GM23338 (cell line): Measurements from ENCODE around the gene DOK1. TPM values are rescaled to one million over a fixed set of nuclear protein-coding genes. Genes with fewer than 3 reads are reported as not detected.
A peak's percentile ranks its signal among the peaks of the same experiment; 100 is the strongest.

Source experiments
- ATAC-seq: fragments of 200-7000 bp; cut with Tn5 transposase; 3 replicates; pipeline ENCODE4 v1.9.1; 2020
- DNase-seq: peaks from one replicate; pipeline ENCODE4 v3.0.0-alpha.2; 2015; ENCODE audit warnings: low spot score
- H2AFZ ChIP-seq: fragments of 200-600 bp; sonication (generic); 2 replicates; pipeline ENCODE4 v1.8.0; 2016; ENCODE audit warnings: antibody characterized with exemption, mild to moderate bottlenecking, moderate library complexity
- H3F3A ChIP-seq: fragments of 200-600 bp; sonication (generic); replicated peaks from 2 replicates; pipeline ENCODE4 v1.8.0; 2017; ENCODE audit warnings: antibody characterized with exemption, mixed run types, low read depth
- H3K27ac ChIP-seq: fragments of 200-600 bp; sonication (generic); 2 replicates; pipeline ENCODE4 v1.6.1; 2016; ENCODE audit warnings: low read depth
- H3K27me3 ChIP-seq: fragments of 200-600 bp; sonication (generic); 2 replicates; pipeline ENCODE4 v1.8.0; 2016; ENCODE audit warnings: mild to moderate bottlenecking, mixed run types, moderate library complexity; ENCODE audit not compliant: insufficient read depth
- H3K36me3 ChIP-seq: fragments of 200-600 bp; sonication (generic); 2 replicates; pipeline ENCODE4 v1.8.0; 2016; ENCODE audit warnings: mild to moderate bottlenecking; ENCODE audit not compliant: insufficient read depth
- H3K4me1 ChIP-seq: fragments of 200-600 bp; sonication (generic); 2 replicates; pipeline ENCODE4 v1.8.0; 2016; ENCODE audit warnings: mild to moderate bottlenecking, moderate library complexity; ENCODE audit not compliant: insufficient read depth
- H3K4me2 ChIP-seq: fragments of 200-600 bp; sonication (generic); 2 replicates; pipeline ENCODE4 v1.7.1; 2017; ENCODE audit warnings: mixed run types
- H3K4me3 ChIP-seq: fragments of 200-600 bp; sonication (generic); 2 replicates; pipeline ENCODE4 v1.6.1; 2016; ENCODE audit warnings: mixed run types
- H3K79me2 ChIP-seq: fragments of 200-600 bp; sonication (generic); replicated peaks from 2 replicates; pipeline ENCODE4 v1.8.0; 2017; ENCODE audit warnings: mild to moderate bottlenecking; ENCODE audit not compliant: insufficient read depth
- H3K9me2 ChIP-seq: fragments of 200-600 bp; sonication (generic); 2 replicates; pipeline ENCODE4 v1.8.0; 2017; ENCODE audit not compliant: insufficient read depth
- H4K20me1 ChIP-seq: fragments of 200-600 bp; sonication (generic); replicated peaks from 2 replicates; pipeline ENCODE4 v1.8.0; 2017; ENCODE audit warnings: mild to moderate bottlenecking; ENCODE audit not compliant: insufficient read depth
- H3K27ac Mint-ChIP-seq: 2 replicates; pipeline ENCODE4 v1.8.0; 2020; ENCODE audit warnings: inconsistent platforms, mild to moderate bottlenecking, moderate library complexity, mixed read lengths
- H3K27me3 Mint-ChIP-seq: 3 replicates; pipeline ENCODE4 v1.8.0; 2022; ENCODE audit warnings: low read depth, mild to moderate bottlenecking, moderate library complexity, mixed read lengths, inconsistent platforms; ENCODE audit not compliant: insufficient read depth, poor library complexity
- H3K36me3 Mint-ChIP-seq: 3 replicates; pipeline ENCODE4 v1.8.0; 2021; ENCODE audit warnings: low read depth, mild to moderate bottlenecking, inconsistent platforms, moderate library complexity, mixed read lengths
- H3K4me1 Mint-ChIP-seq: 3 replicates; pipeline ENCODE4 v1.8.0; 2020; ENCODE audit warnings: mild to moderate bottlenecking, inconsistent platforms, mixed read lengths
- H3K4me3 Mint-ChIP-seq: 3 replicates; pipeline ENCODE4 v1.8.0; 2021; ENCODE audit warnings: moderate library complexity, mild to moderate bottlenecking, inconsistent platforms, mixed read lengths
- H3K9me3 Mint-ChIP-seq: 3 replicates; pipeline ENCODE4 v1.8.0; 2020; ENCODE audit warnings: moderate library complexity, mild to moderate bottlenecking, inconsistent platforms, mixed read lengths
- CREB1 ChIP-seq: fragments of 250-450 bp; sonication (Bioruptor Pico); IDR thresholded peaks from 2 replicates; pipeline ENCODE4 v1.5.0; 2020; ENCODE audit warnings: low read depth, mild to moderate bottlenecking, moderate library complexity
- CTCF ChIP-seq, 2 experiments: fragments of 200-600 bp in 1 of 2; sonication (generic) in 1 of 2; conservative IDR thresholded peaks; 2 replicates each; pipeline versions ENCODE4 v1.5.1 to v1.6.1; 2016 to 2017; ENCODE audit warnings: antibody characterized with exemption in 2 of 2, low read depth in 2 of 2, mild to moderate bottlenecking in 2 of 2, moderate library complexity in 1 of 2
- ETS1 ChIP-seq: IDR thresholded peaks from 2 replicates; pipeline ENCODE4 v1.6.1; 2016; ENCODE audit warnings: antibody characterized with exemption
- EZH2 ChIP-seq: fragments of 200-600 bp; sonication (generic); IDR thresholded peaks from one replicate; pipeline ENCODE4 v1.8.0; 2017; ENCODE audit warnings: antibody characterized with exemption, mild to moderate bottlenecking, low read depth; ENCODE audit not compliant: unreplicated experiment
- EZH2phosphoT487 ChIP-seq: fragments of 200-600 bp; sonication (generic); IDR thresholded peaks from one replicate; pipeline ENCODE4 v1.8.1; 2018; ENCODE audit warnings: antibody characterized with exemption; ENCODE audit not compliant: unreplicated experiment
- NANOG ChIP-seq: IDR thresholded peaks from 2 replicates; pipeline ENCODE4 v1.6.1; 2016; ENCODE audit warnings: antibody characterized with exemption, borderline replicate concordance
- POLR2AphosphoS5 ChIP-seq: IDR thresholded peaks from 2 replicates; pipeline ENCODE4 v1.6.1; 2016; ENCODE audit warnings: antibody characterized with exemption, low read depth
- STAT1 ChIP-seq: IDR thresholded peaks from one replicate; pipeline ENCODE4 v1.6.1; 2016; ENCODE audit warnings: antibody characterized with exemption; ENCODE audit not compliant: unreplicated experiment
- ZNF114 ChIP-seq: fragments of 250-450 bp; sonication (Bioruptor Pico); IDR thresholded peaks from 2 replicates; pipeline ENCODE4 v1.5.0; 2020; ENCODE audit warnings: mild to moderate bottlenecking, moderate library complexity
- ZNF331 ChIP-seq: fragments of 250-450 bp; sonication (Bioruptor Pico); IDR thresholded peaks from 2 replicates; pipeline ENCODE4 v1.5.0; 2020; ENCODE audit warnings: low read depth, mild to moderate bottlenecking, moderate library complexity
- long read RNA-seq: library from polyadenylated mRNA; unstranded; transcript quantifications from one replicate; pipeline ENCODE4 v2.0.0, GENCODE V29; 2020; ENCODE audit not compliant: unreplicated experiment
- polyA plus RNA-seq: library from polyadenylated mRNA; unstranded; fragments of >200 nt; fragmentation: Nextera tagmentation; extraction: Ambion mirVana; gene quantifications from 2 replicates; pipeline ENCODE4 v1.2.1, GENCODE V29; 2016
- total RNA-seq: library from RNA; depleted of rRNA; stranded (reverse); fragments of >200 nt; shearing (Covaris generic); gene quantifications from 2 replicates; pipeline ENCODE4 v1.2.3, GENCODE V29; 2014; rRNA removed
- TF ChIP-seq, protein P1 (sequence below): IDR thresholded peaks from one replicate; pipeline ENCODE4 v1.6.1; 2018; ENCODE audit warnings: antibody characterized with exemption; ENCODE audit not compliant: unreplicated experiment

DOK1 gene
- total RNA-seq (14.6 and 15.5 TPM in 2 replicates), polyA plus RNA-seq (3.4 and 3.9 TPM in 2 replicates)
- long read RNA-seq, partial matches to known transcripts: 2 of 10 reads
- long read RNA-seq, other reads (novel, unspliced or antisense): 3 of 10 reads

DNA sequence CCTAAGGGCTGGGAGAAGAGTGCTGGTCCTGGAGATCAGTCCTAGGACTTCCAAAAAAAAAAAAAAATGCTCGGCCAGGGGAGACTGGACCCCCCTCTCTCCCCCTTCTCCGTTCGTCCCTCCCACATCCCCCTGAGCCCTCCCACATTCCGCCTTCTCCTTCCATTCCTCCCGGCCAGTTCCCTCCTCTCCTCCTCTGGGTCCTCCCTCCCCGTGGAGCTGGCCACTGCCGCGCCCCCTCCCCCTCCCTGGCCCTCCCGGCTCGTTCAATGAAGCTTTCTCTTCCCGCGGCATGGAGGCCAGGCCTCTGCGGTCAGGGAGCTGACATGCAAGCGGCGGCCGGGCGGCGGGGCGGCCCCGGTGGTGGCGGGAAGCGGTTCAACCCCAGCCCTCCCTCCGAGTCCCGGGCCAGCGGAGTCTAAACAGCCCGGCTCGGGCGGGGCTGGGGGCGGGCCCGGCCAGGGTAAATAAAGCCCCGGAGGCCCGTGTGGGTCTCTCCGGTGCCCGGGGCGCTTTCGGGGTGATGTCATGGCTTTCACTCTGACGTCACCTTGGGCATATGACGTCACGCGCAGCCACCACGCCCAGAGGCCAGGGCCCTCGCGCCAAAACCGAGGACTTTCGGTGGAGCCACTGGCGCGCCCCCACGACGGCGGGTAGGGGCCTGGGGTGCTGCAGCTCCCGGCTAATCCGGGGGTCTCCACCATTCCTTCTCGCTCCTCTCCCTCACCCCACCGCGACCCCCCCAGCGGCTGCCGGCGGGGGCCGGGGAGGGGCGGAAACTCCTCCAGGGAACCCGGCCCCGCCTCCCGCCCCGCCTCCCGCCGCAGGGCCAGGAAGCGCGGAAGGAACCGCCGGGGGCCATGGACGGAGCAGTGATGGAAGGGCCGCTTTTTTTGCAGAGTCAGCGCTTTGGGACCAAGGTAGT lies at the start of gene DOK1, which contains the start of gene LOXL3:
Gene DOK1, plus strand, starts transcription at position 829 of the 928 bp plus-strand sequence. Its CDS starts 35 bp downstream, at position 864.
Gene LOXL3, minus strand, starts transcription at position 51 of the 928 bp plus-strand sequence. CDS start 1,308 bp downstream, outside the sequence.
- H3K4me3 ChIP-seq: peak within 1 kb of the TSS; percentile 93
- DNase-seq (peak; percentile 95), ATAC-seq (peak; percentile 52)
- peak within 1 kb of the TSS; percentile 93 for H3K4me3 Mint-ChIP-seq
- H3K27me3 ChIP-seq: peaks cover 92% of the 10 kb centered on the region
- H3K4me1 ChIP-seq: peaks cover 15% of the 10 kb centered on the region
- H3K4me1 Mint-ChIP-seq: peaks cover 20% of the 10 kb centered on the region
- no peaks in the 10 kb centered on the region for H3K9me2 ChIP-seq
- H3F3A ChIP-seq: peaks cover 1% of the 10 kb centered on the region
- no peaks in the 10 kb centered on the region; the same call in 2 of the 3 replicates for H3K36me3 Mint-ChIP-seq
- H3K4me2 ChIP-seq: peak within 1 kb of the TSS; percentile 96
- no peaks in the 10 kb centered on the region for H3K9me3 Mint-ChIP-seq
- peak within 1 kb of the TSS; percentile 54 for H3K27ac Mint-ChIP-seq
- no peaks in the 10 kb centered on the region for H3K36me3 ChIP-seq
- TF ChIP-seq CREB1 (CRISPR knock-in tag) (peak; percentile 100), POLR2AphosphoS5 (peak; percentile 54), NANOG (no peak)
- 0 out of 2 replicates have a peak within 1 kb of the TSS, but pooled peaks have one; percentile 72 for H3K27ac ChIP-seq
- H2AFZ ChIP-seq: peak within 1 kb of the TSS; percentile 99
- H4K20me1 ChIP-seq: no peaks in the 10 kb centered on the region
- H3K79me2 ChIP-seq: no peaks in the 10 kb centered on the region
- H3K27me3 Mint-ChIP-seq: peaks cover 83% of the 10 kb centered on the region

GRCh38 chr2:74505448-74506246 lies 48.9 kb upstream of the DOK1 start:
- Histone ChIP-seq H3K4me1 (peaks cover 36% of the 10 kb centered on the region), H3K4me3 (no peak overlapping the region), H3K9me2 (no peaks in the 10 kb centered on the region), H2AFZ (no peak overlapping the region), H3K4me2 (no peak overlapping the region), H4K20me1 (peaks cover 6% of the 10 kb centered on the region), H3F3A (peaks cover 20% of the 10 kb centered on the region), H3K79me2 (peaks cover 8% of the 10 kb centered on the region), H3K27ac (no peak overlapping the region), H3K27me3 (peaks cover 92% of the 10 kb centered on the region), H3K36me3 (peaks cover 7% of the 10 kb centered on the region; the same call in 1 of the 2 replicates)
- Mint-ChIP-seq H3K27ac (no peak overlapping the region), H3K27me3 (peaks cover 96% of the 10 kb centered on the region), H3K4me3 (no peak overlapping the region; the same call in 2 of the 3 replicates), H3K4me1 (peaks cover 44% of the 10 kb centered on the region), H3K9me3 (no peaks in the 10 kb centered on the region; the same call in 1 of the 3 replicates), H3K36me3 (peaks cover 28% of the 10 kb centered on the region)
- DNase-seq (no peak), ATAC-seq (no peak)
- TF ChIP-seq STAT1: no peak
- TF ChIP-seq EZH2phosphoT487: no peak
- TF ChIP-seq ZNF114 (CRISPR knock-in tag): no peak
- TF ChIP-seq CREB1 (CRISPR knock-in tag): no peak
- TF ChIP-seq ETS1: no peak
- TF ChIP-seq, protein P1, sequence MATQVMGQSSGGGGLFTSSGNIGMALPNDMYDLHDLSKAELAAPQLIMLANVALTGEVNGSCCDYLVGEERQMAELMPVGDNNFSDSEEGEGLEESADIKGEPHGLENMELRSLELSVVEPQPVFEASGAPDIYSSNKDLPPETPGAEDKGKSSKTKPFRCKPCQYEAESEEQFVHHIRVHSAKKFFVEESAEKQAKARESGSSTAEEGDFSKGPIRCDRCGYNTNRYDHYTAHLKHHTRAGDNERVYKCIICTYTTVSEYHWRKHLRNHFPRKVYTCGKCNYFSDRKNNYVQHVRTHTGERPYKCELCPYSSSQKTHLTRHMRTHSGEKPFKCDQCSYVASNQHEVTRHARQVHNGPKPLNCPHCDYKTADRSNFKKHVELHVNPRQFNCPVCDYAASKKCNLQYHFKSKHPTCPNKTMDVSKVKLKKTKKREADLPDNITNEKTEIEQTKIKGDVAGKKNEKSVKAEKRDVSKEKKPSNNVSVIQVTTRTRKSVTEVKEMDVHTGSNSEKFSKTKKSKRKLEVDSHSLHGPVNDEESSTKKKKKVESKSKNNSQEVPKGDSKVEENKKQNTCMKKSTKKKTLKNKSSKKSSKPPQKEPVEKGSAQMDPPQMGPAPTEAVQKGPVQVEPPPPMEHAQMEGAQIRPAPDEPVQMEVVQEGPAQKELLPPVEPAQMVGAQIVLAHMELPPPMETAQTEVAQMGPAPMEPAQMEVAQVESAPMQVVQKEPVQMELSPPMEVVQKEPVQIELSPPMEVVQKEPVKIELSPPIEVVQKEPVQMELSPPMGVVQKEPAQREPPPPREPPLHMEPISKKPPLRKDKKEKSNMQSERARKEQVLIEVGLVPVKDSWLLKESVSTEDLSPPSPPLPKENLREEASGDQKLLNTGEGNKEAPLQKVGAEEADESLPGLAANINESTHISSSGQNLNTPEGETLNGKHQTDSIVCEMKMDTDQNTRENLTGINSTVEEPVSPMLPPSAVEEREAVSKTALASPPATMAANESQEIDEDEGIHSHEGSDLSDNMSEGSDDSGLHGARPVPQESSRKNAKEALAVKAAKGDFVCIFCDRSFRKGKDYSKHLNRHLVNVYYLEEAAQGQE: no peak
- TF ChIP-seq CTCF (conservative IDR thresholded peaks at IDR 0.05; ENCODE audit: low read depth in 2 of 2): no peak
- no peak for TF ChIP-seq ZNF331 (CRISPR knock-in tag)
- TF ChIP-seq POLR2AphosphoS5: no peak
- TF ChIP-seq EZH2: no peak
